K562 (cell line): ENCODE data around the gene SEMA3F.

Source experiments
- CBX8 ChIP-seq: fragments of 200-600 bp; sonication (generic); IDR thresholded peaks from 2 replicates; pipeline ENCODE4 v1.6.1; 2012; ENCODE audit warnings: borderline replicate concordance, mixed run types, low read depth, mild to moderate bottlenecking, moderate library complexity, mixed read lengths, low read length, control low read depth, inconsistent platforms; ENCODE audit not compliant: poor library complexity, severe bottlenecking; ENCODE audit errors: extremely low read depth
- CTCF ChIP-seq, 3 experiments: IDR thresholded peaks in 2 of 3; conservative IDR thresholded peaks in 1 of 3; 2 replicates each; pipeline ENCODE4 v1.5.1; 2011 to 2012; ENCODE audit warnings: low read length in 3 of 3, mild to moderate bottlenecking in 3 of 3, control low read depth in 2 of 3, improper control_type of control experiment in 1 of 3, inconsistent platforms in 1 of 3, low read depth in 1 of 3, mixed read lengths in 1 of 3, moderate library complexity in 1 of 3; ENCODE audit not compliant: insufficient read depth in 2 of 3
- EP300 ChIP-seq: IDR thresholded peaks from 2 replicates; pipeline ENCODE4 v1.6.1; 2012; ENCODE audit warnings: low read length, improper control_type of control experiment
- PCBP1 ChIP-seq: fragments of 200-400 bp; formaldehyde crosslinking; IDR thresholded peaks from 2 replicates; pipeline ENCODE4 v1.6.1; 2018; ENCODE audit warnings: mild to moderate bottlenecking, low read depth, low read length; ENCODE audit not compliant: poor library complexity, severe bottlenecking
- POLR2A ChIP-seq: fragments of 450-650 bp; conservative IDR thresholded peaks from 2 replicates; pipeline ENCODE4 v1.6.1; 2016
- SMARCB1 ChIP-seq: IDR thresholded peaks from 2 replicates; pipeline ENCODE4 v1.6.1; 2011; ENCODE audit warnings: improper control_type of control experiment, low read depth; ENCODE audit not compliant: insufficient read length
- TCF7L2 ChIP-seq: fragments of 150-350 bp; IDR thresholded peaks from 2 replicates; pipeline ENCODE4 v1.6.1; 2016; ENCODE audit warnings: low read depth, mild to moderate bottlenecking, low read length, moderate library complexity
- TEAD1 ChIP-seq, 2 experiments: fragments of 450-650 bp in 1 of 2; sonication (generic) in 1 of 2; formaldehyde crosslinking; IDR thresholded peaks; 2 replicates each; pipeline versions ENCODE4 v1.4.0 to v1.8.0; 2020 to 2022; ENCODE audit warnings: mild to moderate bottlenecking in 2 of 2, missing genetic modification reagents in 1 of 2
- TRIM28 ChIP-seq: fragments of 450-650 bp; IDR thresholded peaks from 2 replicates; pipeline ENCODE4 v1.6.1; 2017
- TSHZ1 ChIP-seq: fragments of 250-450 bp; sonication (Bioruptor Pico); IDR thresholded peaks from 2 replicates; pipeline ENCODE4 v1.4.0; 2020; ENCODE audit warnings: mild to moderate bottlenecking, moderate library complexity
- ZC3H11A ChIP-seq: IDR thresholded peaks from 2 replicates; pipeline ENCODE4 v1.6.1; 2012; ENCODE audit warnings: low read depth, low read length, improper control_type of control experiment
- ZNF592 ChIP-seq: fragments of 450-650 bp; IDR thresholded peaks from 2 replicates; pipeline ENCODE4 v1.6.1; 2017; ENCODE audit warnings: antibody characterized with exemption, mild to moderate bottlenecking
- ZNF830 ChIP-seq: fragments of 250-450 bp; sonication (Bioruptor Pico); IDR thresholded peaks from 2 replicates; pipeline ENCODE4 v1.5.0; 2021; ENCODE audit warnings: mild to moderate bottlenecking

- TF ChIP-seq ZNF830: no peak
- no peak for TF ChIP-seq EP300
- no peak for TF ChIP-seq ZC3H11A
- TF ChIP-seq ZNF592: no peak
- TF ChIP-seq CBX8: no peak
- no peak for TF ChIP-seq POLR2A
- no peak for TF ChIP-seq TCF7L2
- TF ChIP-seq TEAD1 (CRISPR knock-in tag; IDR thresholded peaks at IDR 0.05): no peak
- no peak for TF ChIP-seq TSHZ1 (CRISPR knock-in tag)
- TF ChIP-seq CTCF (IDR thresholded peaks at IDR 0.05 in 2 of 3, conservative IDR thresholded peaks at IDR 0.05 in 1 of 3; ENCODE audit: insufficient read depth in 2 of 3, low read depth in 1 of 3, low read length in 3 of 3): peak; percentile 37 to 44 (median 41); a peak in 5 of 6 replicates
- TF ChIP-seq PCBP1: no peak
- TF ChIP-seq TRIM28: no peak
- no peak for TF ChIP-seq SMARCB1
Observed at GRCh38 chr3:50221411-50222168, 66.5 kb downstream of the SEMA3F start.
